ENCODE data around the gene IL18RAP.

GRCh38 chr2:102417946-102418345 is 5.0 kb upstream of the IL18RAP start:
- TF ChIP-seq JUN (CRISPR knock-in tag; IDR thresholded peaks at IDR 0.05) (no peak), PRDM15 (CRISPR knock-in tag; IDR thresholded peaks at IDR 0.05) (no peak), ZNF232 (CRISPR knock-in tag; IDR thresholded peaks at IDR 0.05) (no peak)

All from WTC11 (cell line).